Testis (tissue), 3 donors: ENCODE results near the gene EEF2KMT. TPM values are rescaled to one million over a fixed set of nuclear protein-coding genes. Genes with fewer than 3 reads are reported as not detected.

Source experiments
- DNase-seq: peaks from one replicate; pipeline ENCODE4 v3.0.0-alpha.2; 2019
- H3K27ac ChIP-seq, 2 donors: fragments of 200-600 bp; sonication (generic); one replicate each; pipeline ENCODE4 v1.5.1; 2019
- H3K27me3 ChIP-seq: fragments of 200-600 bp; sonication (generic); one replicate; pipeline ENCODE4 v1.5.1; 2019
- H3K36me3 ChIP-seq: fragments of 200-600 bp; sonication (generic); one replicate; pipeline ENCODE4 v1.5.1; 2017; ENCODE audit warnings: low read depth; ENCODE audit errors: missing control alignments
- H3K4me1 ChIP-seq: fragments of 200-600 bp; sonication (generic); one replicate; pipeline ENCODE4 v1.5.1; 2019
- H3K4me3 ChIP-seq, 2 donors: fragments of 200-600 bp; sonication (generic); one replicate each; pipeline ENCODE4 v1.5.1; 2017 to 2019
- H3K9me3 ChIP-seq: fragments of 200-600 bp; sonication (generic); one replicate; pipeline ENCODE4 v1.5.1; 2017
- CTCF ChIP-seq, 3 experiments: fragments of 450-650 bp in 2 of 3; fragments of 200-600 bp in 1 of 3; sonication (generic) in 1 of 3; IDR thresholded peaks; one replicate each; pipeline ENCODE4 v1.5.1; 2016 to 2019; ENCODE audit warnings: antibody characterized with exemption in 3 of 3, mild to moderate bottlenecking in 2 of 3, moderate library complexity in 1 of 3
- POLR2A ChIP-seq: fragments of 450-650 bp; IDR thresholded peaks from one replicate; pipeline ENCODE4 v1.6.1; 2017; ENCODE audit warnings: antibody characterized with exemption, mild to moderate bottlenecking, moderate library complexity
- WGBS, 2 donors: methylation state at CpG; one replicate each; pipeline ENCODE4 v1.1.5; 2018; 5-methylcytosine and 5-hydroxymethylcytosine counted together
- intact Hi-C: fragments of 100-400 bp; cut with DNase I; formaldehyde crosslinking; loops from one replicate; pipeline ENCODE4 v1.15.1; 2023; ENCODE audit warnings: low total_unique reads
- polyA plus RNA-seq: library from polyadenylated mRNA; stranded (reverse); fragments of 350-450 nt; fragmentation: Illumina TruSeq; extraction: RNeasy Lipid Tissue Mini Kit (QIAGEN cat#74804); gene quantifications from one replicate; pipeline ENCODE4 v1.2.3, GENCODE V29; 2014; ENCODE audit warnings: low read depth, low replicate concordance; ENCODE audit not compliant: insufficient read depth
- total RNA-seq, 2 donors: library from RNA; depleted of rRNA; stranded (reverse); fragments of >200 nt; gene quantifications; one replicate each; pipeline ENCODE4 v1.2.3, GENCODE V29; 2016

The EEF2KMT gene
- total and polyA plus RNA-seq, 3 donors from 2014 or later, result 20.3 to 36.7 (median 20.6) TPM

GRCh38 chr16:5069854-5070253 is 27.7 kb downstream of the EEF2KMT start:
- Histone ChIP-seq H3K27me3 (no peaks in the 10 kb centered on the region), H3K27ac (no peak overlapping the region), H3K9me3 (no peaks in the 10 kb centered on the region), H3K36me3 (no peaks in the 10 kb centered on the region), H3K4me3 (no peak overlapping the region), H3K4me1 (peaks cover 11% of the 10 kb centered on the region)
- intact Hi-C loops, result no loop called here
- WGBS, 2 donors, result 90 to 96% methylated on average over 9 of the region's 9 CpGs
- TF ChIP-seq CTCF (IDR thresholded peaks at IDR 0.05) (no peak), POLR2A (no peak)
- DNase-seq, result no peak

- Histone ChIP-seq H3K4me3 (no peak overlapping the region), H3K36me3 (no peaks in the 10 kb centered on the region), H3K9me3 (no peaks in the 10 kb centered on the region), H3K4me1 (peaks cover 11% of the 10 kb centered on the region), H3K27ac (no peak overlapping the region), H3K27me3 (no peaks in the 10 kb centered on the region)
- TF ChIP-seq CTCF (IDR thresholded peaks at IDR 0.05), result no peak
- no peak for TF ChIP-seq POLR2A
- intact Hi-C loops, result no loop called here
- WGBS, 2 donors, result 87 to 89% methylated on average over 9 of the region's 9 CpGs
- no peak for DNase-seq
These were observed 28.5 kb downstream of the EEF2KMT start for GRCh38 chr16:5069048-5069447.

GRCh38 chr16:5066511-5066910 is 31.1 kb downstream of the EEF2KMT start:
- WGBS, 2 donors, result 81 to 86% methylated on average over 6 of the region's 6 CpGs
- no peaks in the 10 kb centered on the region for H3K4me1 ChIP-seq
- no peaks in the 10 kb centered on the region for H3K36me3 ChIP-seq
- no peaks in the 10 kb centered on the region for H3K27me3 ChIP-seq
- intact Hi-C loops, result no loop called here
- H3K9me3 ChIP-seq, result no peaks in the 10 kb centered on the region
- DNase-seq, result no peak
- no peak overlapping the region for H3K4me3 ChIP-seq
- no peak overlapping the region for H3K27ac ChIP-seq
- TF ChIP-seq POLR2A (no peak), CTCF (IDR thresholded peaks at IDR 0.05) (no peak)

GRCh38 chr16:5065813-5066212 is 31.8 kb downstream of the EEF2KMT start, which contains the start of gene C16orf89:
Gene C16orf89 (minus strand): TSS chr16:5065956. CDS start chr16:5065908, 48 bp downstream.
- 64 to 68% methylated on average over 7 to 10 of the region's 10 CpGs for WGBS, 2 donors
- intact Hi-C loops, result no loop called here
- no peak for DNase-seq
- H3K4me1 ChIP-seq, result no peaks in the 10 kb centered on the region
- H3K36me3 ChIP-seq, result no peaks in the 10 kb centered on the region
- H3K4me3 ChIP-seq, result no peak within 1 kb of the TSS
- H3K27me3 ChIP-seq, result no peaks in the 10 kb centered on the region
- TF ChIP-seq CTCF (IDR thresholded peaks at IDR 0.05), result no peak
- TF ChIP-seq POLR2A, result no peak
- H3K9me3 ChIP-seq, result no peaks in the 10 kb centered on the region
- H3K27ac ChIP-seq, result no peak within 1 kb of the TSS

- intact Hi-C loops, result no loop called here
- Histone ChIP-seq H3K36me3 (no peaks in the 10 kb centered on the region), H3K4me3 (no peak overlapping the region), H3K27ac (no peak overlapping the region), H3K9me3 (no peaks in the 10 kb centered on the region), H3K4me1 (no peaks in the 10 kb centered on the region), H3K27me3 (no peaks in the 10 kb centered on the region)
- WGBS, 2 donors, result 72 to 76% methylated on average over 8 of the region's 8 CpGs
- TF ChIP-seq POLR2A (no peak), CTCF (IDR thresholded peaks at IDR 0.05) (no peak)
- no peak for DNase-seq
These were observed 32.3 kb downstream of the EEF2KMT start for GRCh38 chr16:5065326-5065725.
